C4-2B (cell line): Measurements from ENCODE around the gene LYST.

Source experiments
- H3K27ac ChIP-seq: fragments of 450-650 bp; 2 replicates; pipeline ENCODE4 v1.5.1; 2017
- CTCF ChIP-seq: fragments of 450-650 bp; conservative IDR thresholded peaks from 2 replicates; pipeline ENCODE4 v1.5.1; 2017; ENCODE audit warnings: mild to moderate bottlenecking
- ZFX ChIP-seq: fragments of 450-650 bp; IDR thresholded peaks from 2 replicates; pipeline ENCODE4 v1.6.1; 2017

LYST gene

DNA sequence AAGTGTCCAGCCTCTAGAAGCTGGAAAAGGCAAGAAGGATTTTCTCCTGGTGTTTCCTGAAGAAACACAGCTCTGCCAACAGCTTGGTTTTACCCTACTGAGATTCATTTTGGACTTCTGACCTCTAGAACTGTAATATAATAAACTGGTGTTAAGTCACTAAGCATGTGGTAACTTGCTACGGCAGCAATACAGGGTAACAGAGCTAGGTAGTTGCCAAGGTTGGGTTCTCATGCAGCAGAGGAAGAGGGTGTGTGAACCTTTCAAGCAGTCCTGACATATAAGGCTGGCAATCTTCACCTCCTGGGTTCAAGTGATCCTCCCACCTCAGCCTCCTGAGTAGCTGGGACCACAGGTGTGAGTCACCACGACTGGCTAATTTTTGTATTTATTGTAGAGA, 253.1 kb downstream of the LYST start:
- no peak overlapping the region for H3K27ac ChIP-seq
- TF ChIP-seq ZFX (no peak), CTCF (no peak)

- TF ChIP-seq ZFX = no peak
- no peak for TF ChIP-seq CTCF
- no peak overlapping the region for H3K27ac ChIP-seq
Measured at GRCh38 chr1:235612761-235613160, 253.9 kb downstream of the LYST start.
